Activated T-helper 17 cell treated with anti-CD3 and anti-CD28 coated beads, Interleukin-2, amount 50 U/mL, for 72 hours (primary cell): ENCODE results near the gene KCNE3. TPM values are rescaled to one million over a fixed set of nuclear protein-coding genes. Genes with fewer than 3 reads are reported as not detected.

Experiments used
- ATAC-seq: fragments of 150-1000 bp; cut with Tn5 transposase; replicated peaks from 2 replicates; pipeline ENCODE4 v1.10.0; 2021; ENCODE audit warnings: mild to moderate bottlenecking, moderate library complexity
- H3K27ac Mint-ChIP-seq: one replicate; pipeline ENCODE4 v1.8.0; 2022; ENCODE audit warnings: mixed read lengths
- H3K27me3 Mint-ChIP-seq: one replicate; pipeline ENCODE4 v1.8.0; 2022; ENCODE audit warnings: mixed read lengths
- H3K36me3 Mint-ChIP-seq: one replicate; pipeline ENCODE4 v1.8.0; 2022; ENCODE audit warnings: low read depth, mild to moderate bottlenecking, mixed read lengths
- H3K4me1 Mint-ChIP-seq: one replicate; pipeline ENCODE4 v1.8.0; 2022; ENCODE audit warnings: mixed read lengths
- H3K4me3 Mint-ChIP-seq: one replicate; pipeline ENCODE4 v1.8.0; 2022; ENCODE audit warnings: mild to moderate bottlenecking, mixed read lengths
- H3K9me3 Mint-ChIP-seq: one replicate; pipeline ENCODE4 v1.8.0; 2022; ENCODE audit warnings: mixed read lengths
- total RNA-seq, 2 donors: library from RNA; stranded (reverse); gene quantifications; one replicate each; pipeline ENCODE4 v1.2.3, GENCODE V29; 2022

KCNE3 gene, protein sequence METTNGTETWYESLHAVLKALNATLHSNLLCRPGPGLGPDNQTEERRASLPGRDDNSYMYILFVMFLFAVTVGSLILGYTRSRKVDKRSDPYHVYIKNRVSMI
- total RNA-seq, result not detected

DNA sequence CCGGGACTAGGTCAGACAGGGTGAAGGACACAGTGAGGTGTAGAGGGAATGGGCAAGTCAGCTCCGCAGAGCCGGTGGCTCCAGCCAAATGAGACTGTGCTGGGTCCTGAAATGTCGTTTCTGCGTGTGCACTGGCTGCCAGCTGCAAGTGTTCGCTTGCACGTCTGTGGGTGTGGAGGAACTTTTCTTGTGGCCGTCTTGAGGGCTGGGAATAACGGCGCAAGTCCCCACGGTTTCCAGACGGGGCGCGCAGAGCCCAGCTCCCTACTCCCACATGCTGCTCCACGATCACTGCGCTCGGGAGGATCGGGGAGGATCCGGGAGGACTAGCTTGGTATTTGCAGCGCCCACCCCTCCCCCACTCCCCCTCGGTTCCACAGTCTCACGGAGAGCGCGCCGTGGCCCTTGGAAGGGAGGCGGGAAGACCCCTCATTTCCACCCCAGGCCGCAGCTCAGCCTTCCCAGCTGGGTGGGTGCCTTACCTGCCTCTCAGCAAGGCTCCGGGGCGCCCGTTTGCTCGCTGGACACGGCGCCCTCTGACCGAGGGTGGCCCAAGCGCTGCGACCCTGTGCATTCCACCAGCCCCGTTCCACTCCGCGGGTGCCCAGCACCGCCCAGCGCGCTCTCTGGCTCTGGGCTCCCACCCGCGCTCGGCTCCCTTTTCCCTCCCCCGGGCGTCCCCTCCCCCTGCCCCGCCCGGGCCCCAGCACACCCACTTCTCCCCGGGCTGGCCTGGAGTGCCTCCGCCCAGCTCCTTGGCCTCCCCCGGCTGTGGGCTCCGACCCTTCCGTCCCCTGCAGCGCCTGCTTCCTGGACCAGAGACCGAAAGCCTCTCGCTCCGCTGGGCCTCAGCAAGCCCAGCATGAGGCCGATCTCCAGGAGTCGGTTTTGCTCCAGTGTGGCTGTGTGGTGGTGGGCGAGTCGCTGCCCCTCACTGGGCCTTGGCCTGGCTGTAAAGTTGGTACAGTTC, at the start of gene KCNE3:
Gene KCNE3, minus strand, starts transcription at position 634 of the 970 bp plus-strand sequence. CDS start 9,986 bp downstream, outside the sequence.
- no peaks in the 10 kb centered on the region for H3K9me3 Mint-ChIP-seq
- ATAC-seq, result no peak
- peaks cover 44% of the 10 kb centered on the region for H3K27me3 Mint-ChIP-seq
- no peak within 1 kb of the TSS for H3K4me3 Mint-ChIP-seq
- no peak within 1 kb of the TSS for H3K27ac Mint-ChIP-seq
- H3K4me1 Mint-ChIP-seq, result peaks cover 3% of the 10 kb centered on the region
- no peaks in the 10 kb centered on the region for H3K36me3 Mint-ChIP-seq

DNA sequence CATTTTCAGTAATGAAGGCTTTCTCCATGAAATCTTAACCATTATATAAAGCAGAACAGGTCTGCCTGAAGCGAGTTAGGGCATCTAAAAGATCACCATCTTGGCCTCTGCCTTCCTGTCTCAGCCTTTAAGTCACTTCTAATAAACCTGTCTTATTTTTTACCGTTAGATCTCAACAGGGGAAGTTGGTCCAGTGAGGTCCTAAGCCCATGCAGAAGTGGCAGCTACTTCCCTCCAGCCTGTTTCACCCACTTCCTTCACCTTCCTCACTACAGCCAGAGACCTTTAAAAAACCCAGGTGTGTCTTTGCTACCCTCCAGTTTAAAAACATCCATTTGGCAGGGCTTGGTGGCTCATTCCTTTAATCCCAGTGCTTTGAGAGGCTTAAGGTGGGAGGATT, 40.2 kb upstream of the KCNE3 start:
- H3K27me3 Mint-ChIP-seq, result peaks cover 3% of the 10 kb centered on the region
- no peak overlapping the region for H3K27ac Mint-ChIP-seq
- no peaks in the 10 kb centered on the region for H3K4me1 Mint-ChIP-seq
- no peak for ATAC-seq
- no peaks in the 10 kb centered on the region for H3K9me3 Mint-ChIP-seq
- H3K4me3 Mint-ChIP-seq, result no peak overlapping the region
- no peaks in the 10 kb centered on the region for H3K36me3 Mint-ChIP-seq

DNA sequence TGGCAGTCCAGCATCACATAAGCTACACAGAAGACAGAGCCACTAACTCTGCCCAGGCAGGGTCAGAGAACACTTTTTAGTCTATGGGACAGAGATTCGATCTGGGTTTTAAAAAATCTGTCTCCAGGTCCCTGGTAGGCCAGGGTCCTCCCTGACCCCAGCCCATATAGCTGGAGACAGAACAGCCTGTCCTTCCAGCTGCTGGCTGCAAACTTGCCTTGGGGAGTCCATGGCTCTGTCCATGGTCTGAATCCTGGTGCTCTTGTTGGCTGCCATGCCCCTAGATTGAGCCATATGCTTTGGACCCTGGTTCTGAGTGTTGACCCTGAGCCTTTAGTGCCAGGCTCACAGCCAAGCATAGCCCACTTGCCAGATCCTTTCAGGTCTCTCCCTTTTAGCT, 39.5 kb upstream of the KCNE3 start:
- no peak for ATAC-seq
- H3K27me3 Mint-ChIP-seq, result no peaks in the 10 kb centered on the region
- no peaks in the 10 kb centered on the region for H3K36me3 Mint-ChIP-seq
- no peak overlapping the region for H3K27ac Mint-ChIP-seq
- no peak overlapping the region for H3K4me3 Mint-ChIP-seq
- no peaks in the 10 kb centered on the region for H3K9me3 Mint-ChIP-seq
- H3K4me1 Mint-ChIP-seq, result no peaks in the 10 kb centered on the region

DNA sequence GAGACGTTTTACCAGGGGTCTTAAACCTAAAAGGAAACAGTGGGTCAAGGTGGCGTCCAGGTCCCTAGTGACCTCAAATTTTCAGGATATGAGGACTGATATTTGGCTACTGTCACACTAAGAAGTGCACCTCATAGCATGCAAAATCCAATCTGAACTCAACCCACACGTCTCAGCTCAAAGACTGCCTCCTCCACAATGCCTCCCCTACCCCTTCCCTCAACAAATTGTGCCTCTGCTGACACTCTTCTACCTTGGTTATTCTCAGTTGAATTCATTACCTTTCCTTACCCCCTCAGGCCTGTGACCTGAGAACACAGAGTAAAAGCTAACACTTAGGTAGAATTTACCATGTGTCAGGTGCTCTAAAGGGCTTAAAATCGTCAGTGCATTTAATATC, 38.6 kb upstream of the KCNE3 start:
- no peak for ATAC-seq
- Mint-ChIP-seq H3K27me3 (no peaks in the 10 kb centered on the region), H3K36me3 (no peaks in the 10 kb centered on the region), H3K4me1 (no peaks in the 10 kb centered on the region), H3K27ac (no peak overlapping the region), H3K4me3 (no peak overlapping the region), H3K9me3 (no peaks in the 10 kb centered on the region)

DNA sequence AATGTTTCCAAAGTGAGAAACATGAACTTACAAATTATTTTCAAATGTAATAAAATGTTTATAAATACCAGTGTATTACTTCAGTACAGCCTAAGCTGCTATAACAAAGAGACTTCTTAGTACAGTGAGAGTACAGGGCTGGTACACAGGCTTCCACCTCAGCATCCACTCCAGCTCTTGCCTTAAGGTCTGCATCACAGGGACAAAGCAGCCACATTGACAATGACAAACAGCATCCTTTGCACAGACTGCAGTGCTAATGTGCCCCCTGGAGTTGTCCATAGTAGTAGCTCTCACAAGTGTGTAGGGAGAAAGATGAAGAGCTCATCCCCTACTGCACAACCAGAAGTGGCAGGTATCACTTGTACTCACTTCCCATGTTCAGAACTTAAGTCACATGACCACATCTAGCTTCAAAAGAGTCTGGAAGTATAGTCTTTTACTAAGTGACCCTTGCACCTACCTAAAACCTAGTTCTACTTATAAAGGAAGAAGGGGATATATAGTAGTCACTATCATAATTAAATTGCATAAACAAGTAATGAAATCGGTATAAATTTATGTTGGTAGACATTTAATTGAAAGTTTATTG, 36.8 kb upstream of the KCNE3 start:
- Mint-ChIP-seq H3K4me3 (no peak overlapping the region), H3K4me1 (no peaks in the 10 kb centered on the region), H3K27me3 (no peaks in the 10 kb centered on the region), H3K9me3 (no peaks in the 10 kb centered on the region), H3K36me3 (no peaks in the 10 kb centered on the region), H3K27ac (no peak overlapping the region)
- no peak for ATAC-seq

DNA sequence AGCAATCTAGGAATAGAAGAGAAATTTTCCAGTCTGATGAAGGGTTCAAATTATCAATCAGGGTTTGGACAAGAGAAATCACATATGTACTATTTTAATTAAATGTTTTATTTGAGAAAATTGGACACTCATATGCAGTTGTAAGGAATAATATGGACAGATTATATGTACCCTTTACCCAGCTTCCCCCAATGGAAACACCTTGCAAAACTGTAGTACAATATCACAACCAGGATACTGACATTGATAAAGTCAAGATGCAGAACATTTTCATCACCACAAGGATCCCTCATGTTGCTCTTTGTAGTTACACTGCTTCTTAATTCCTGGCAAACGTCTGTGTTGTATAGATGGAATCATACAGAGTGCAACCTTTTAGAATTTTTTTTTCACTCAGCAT, 27.6 kb upstream of the KCNE3 start:
- no peak for ATAC-seq
- Mint-ChIP-seq H3K27me3 (no peaks in the 10 kb centered on the region), H3K4me3 (no peak overlapping the region), H3K4me1 (peaks cover 17% of the 10 kb centered on the region), H3K27ac (no peak overlapping the region), H3K36me3 (no peaks in the 10 kb centered on the region), H3K9me3 (no peaks in the 10 kb centered on the region)

DNA sequence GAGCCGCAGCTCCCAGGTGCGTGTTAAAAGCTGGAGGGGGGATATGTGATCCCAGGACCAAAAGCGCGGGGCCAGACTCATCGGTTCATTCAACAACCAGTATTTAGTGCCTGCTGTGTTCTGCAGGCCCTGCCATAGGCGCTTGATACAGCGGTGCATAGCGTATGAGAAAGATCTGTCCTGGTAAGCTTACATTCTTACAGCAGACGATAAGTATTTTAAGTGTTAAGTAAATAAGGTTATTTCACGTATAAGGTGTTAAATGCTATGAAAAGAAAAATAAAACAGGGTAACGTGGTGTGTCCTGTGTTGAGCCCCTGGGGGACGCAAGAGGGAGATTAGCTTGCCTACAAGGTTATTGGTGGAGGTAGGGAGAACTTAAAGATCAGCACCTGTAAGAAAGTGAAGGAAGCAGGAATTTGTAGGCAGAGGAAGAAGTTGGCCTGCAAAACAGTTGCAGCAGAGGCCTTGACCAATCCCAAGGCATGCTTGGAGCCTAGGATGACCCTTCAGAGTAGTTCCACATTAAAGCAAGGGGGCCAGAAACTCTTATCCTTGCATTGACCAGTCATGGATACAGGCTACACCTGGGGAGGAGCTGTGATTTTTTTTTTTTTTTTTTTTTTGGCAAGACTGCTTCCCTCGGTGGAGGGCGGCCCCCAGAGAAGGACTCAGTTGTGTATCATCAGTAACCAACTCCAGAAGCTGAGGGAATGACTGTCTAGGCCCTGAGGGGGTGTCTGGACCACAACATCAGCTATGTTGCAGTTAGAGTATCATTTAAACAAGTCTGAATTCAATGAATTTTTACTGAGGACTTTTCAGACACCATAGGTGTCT, 26.7 kb upstream of the KCNE3 start:
- Mint-ChIP-seq H3K36me3 (no peaks in the 10 kb centered on the region), H3K4me1 (peaks cover 17% of the 10 kb centered on the region), H3K4me3 (peak overlapping the region; percentile 90), H3K27me3 (no peaks in the 10 kb centered on the region), H3K9me3 (no peaks in the 10 kb centered on the region), H3K27ac (peak overlapping the region; percentile 86)
- ATAC-seq, result no peak

DNA sequence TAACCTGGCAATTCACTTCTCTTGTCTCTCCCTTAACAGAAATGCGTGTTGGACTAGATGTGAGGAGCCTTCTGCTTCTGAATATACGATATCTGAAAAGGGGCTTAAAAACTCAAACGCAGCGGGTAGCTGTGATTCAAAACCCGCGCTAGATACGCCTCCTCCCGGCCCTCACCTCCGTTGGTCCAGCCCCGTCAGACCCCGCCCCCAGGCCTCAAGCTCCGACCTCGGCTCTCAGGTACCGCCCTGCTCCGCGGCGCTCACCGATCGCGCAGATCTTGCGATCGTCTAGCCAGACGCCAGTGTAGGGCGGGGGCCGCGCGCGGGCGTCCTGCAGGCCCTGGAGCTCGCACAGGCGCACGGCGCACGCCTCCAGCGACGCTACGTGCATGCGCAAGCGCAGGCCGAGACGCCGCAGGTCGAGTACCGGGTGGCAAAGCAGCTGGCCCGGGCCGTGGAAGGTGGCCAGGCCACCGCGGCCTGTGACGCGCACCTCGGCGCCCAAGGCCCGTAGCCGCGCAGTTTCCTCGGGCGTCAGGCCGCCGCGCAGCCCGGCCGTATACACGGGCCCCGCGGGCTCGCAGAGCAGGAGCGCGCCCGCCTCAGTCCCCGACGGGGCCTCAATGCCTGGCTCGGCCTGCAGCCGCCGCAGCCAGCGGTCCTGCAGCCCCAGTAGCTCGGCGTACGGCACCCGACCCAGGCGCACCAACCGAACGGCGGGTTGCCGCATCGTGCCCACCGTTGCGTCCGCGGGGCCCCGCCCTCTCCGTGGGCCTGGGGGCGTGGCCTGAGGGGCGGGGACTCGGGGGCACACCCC, 25.8 kb upstream of the KCNE3 start, which contains the start of gene LIPT2:
Gene LIPT2, minus strand, starts transcription at position 751 of the 817 bp plus-strand sequence. Its CDS starts 21 bp downstream, at position 730.
- Mint-ChIP-seq H3K36me3 (no peaks in the 10 kb centered on the region), H3K4me1 (peaks cover 17% of the 10 kb centered on the region), H3K27me3 (no peaks in the 10 kb centered on the region), H3K4me3 (peak within 1 kb of the TSS; percentile 90), H3K27ac (peak within 1 kb of the TSS; percentile 87), H3K9me3 (no peaks in the 10 kb centered on the region)
- peak; percentile 97 for ATAC-seq

DNA sequence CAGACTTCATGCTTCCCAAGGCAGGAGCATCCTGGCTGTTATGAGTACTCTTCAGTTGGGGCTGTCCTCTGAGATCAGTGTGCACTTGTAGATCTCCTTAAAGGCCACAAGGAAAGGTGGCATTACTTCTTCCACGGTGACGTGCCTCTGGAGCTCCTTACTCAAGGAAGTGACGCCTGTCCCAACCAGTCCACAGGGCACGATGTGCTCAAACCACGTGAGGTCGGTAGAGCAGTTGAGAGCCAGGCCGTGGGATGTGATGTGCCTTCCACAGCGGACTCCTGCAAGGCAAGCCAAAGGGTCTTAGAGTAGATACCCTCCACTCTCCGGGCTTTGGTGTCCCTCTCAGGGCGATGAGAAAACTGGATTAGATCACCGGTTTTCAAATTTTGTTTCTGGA, 24.7 kb upstream of the KCNE3 start:
- Mint-ChIP-seq H3K9me3 (no peaks in the 10 kb centered on the region), H3K27ac (peak overlapping the region; percentile 87), H3K4me1 (peaks cover 19% of the 10 kb centered on the region), H3K36me3 (no peaks in the 10 kb centered on the region), H3K27me3 (no peaks in the 10 kb centered on the region), H3K4me3 (peak overlapping the region; percentile 90)
- ATAC-seq, result no peak

DNA sequence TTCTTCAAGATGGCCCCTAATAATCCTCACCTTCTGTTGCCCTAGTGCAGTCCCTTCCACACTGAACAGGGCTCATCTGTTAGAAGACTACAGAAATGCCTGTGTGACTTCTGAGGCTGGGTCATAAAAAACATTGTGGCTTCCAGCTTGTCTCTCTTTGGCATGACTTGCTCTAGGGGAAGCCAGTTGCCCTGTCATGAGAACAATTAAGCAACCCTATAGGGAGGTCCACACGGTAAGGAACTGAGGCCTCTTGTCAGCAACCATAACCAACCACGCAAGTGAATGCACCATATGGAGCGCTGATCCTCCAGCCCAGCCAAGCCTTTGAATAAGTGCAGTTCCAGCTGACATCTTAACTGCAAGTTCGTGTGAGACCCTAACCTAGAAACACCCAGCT, 23.6 kb upstream of the KCNE3 start:
- no peak for ATAC-seq
- no peaks in the 10 kb centered on the region for H3K27me3 Mint-ChIP-seq
- no peaks in the 10 kb centered on the region for H3K9me3 Mint-ChIP-seq
- H3K4me1 Mint-ChIP-seq, result peaks cover 20% of the 10 kb centered on the region
- H3K36me3 Mint-ChIP-seq, result no peaks in the 10 kb centered on the region
- H3K4me3 Mint-ChIP-seq, result no peak overlapping the region
- H3K27ac Mint-ChIP-seq, result peak overlapping the region; percentile 87

DNA sequence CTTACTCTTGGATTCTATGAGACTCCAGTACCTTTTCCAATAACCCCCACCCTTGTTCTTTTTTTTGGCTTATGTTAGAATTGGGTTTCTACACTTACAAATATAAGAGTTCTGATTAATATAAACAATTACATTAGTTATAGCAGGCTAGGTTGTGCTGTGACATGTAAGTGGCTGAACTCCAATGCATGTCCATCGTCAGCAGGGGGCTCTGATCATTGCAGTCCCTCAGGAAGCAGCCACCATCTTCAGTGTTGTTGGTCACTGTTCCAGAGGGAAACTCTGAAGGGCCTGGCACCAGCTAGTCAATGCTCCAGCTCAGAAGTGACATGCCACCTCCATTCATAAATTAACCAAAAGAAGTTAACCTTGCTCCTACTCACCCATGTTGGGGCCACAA, 20.5 kb upstream of the KCNE3 start:
- H3K27me3 Mint-ChIP-seq, result no peaks in the 10 kb centered on the region
- peaks cover 12% of the 10 kb centered on the region for H3K4me1 Mint-ChIP-seq
- H3K4me3 Mint-ChIP-seq, result no peak overlapping the region
- H3K9me3 Mint-ChIP-seq, result no peaks in the 10 kb centered on the region
- H3K27ac Mint-ChIP-seq, result peak overlapping the region; percentile 2
- no peaks in the 10 kb centered on the region for H3K36me3 Mint-ChIP-seq
- ATAC-seq, result no peak

DNA sequence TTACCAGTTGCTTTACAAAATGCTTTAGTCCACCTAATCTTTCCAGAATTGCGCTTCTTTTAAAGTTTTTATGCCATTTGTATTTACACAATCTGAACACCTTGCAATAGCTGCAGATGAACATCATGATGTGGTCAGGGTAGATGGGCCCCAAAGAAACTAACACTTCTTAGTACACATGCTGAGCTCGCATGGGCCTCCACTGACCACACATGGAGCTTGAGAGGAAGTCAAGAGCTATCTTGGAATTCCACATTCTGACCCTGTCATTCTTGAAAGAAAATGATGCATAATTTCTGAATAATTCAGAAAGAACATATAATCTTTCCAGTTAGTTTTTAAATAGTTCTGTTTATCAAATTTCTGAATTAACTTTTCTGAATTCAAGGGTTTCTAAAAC, 18.5 kb upstream of the KCNE3 start:
- no peaks in the 10 kb centered on the region for H3K27me3 Mint-ChIP-seq
- H3K4me3 Mint-ChIP-seq, result no peak overlapping the region
- peaks cover 3% of the 10 kb centered on the region for H3K4me1 Mint-ChIP-seq
- no peaks in the 10 kb centered on the region for H3K36me3 Mint-ChIP-seq
- H3K27ac Mint-ChIP-seq, result no peak overlapping the region
- H3K9me3 Mint-ChIP-seq, result no peaks in the 10 kb centered on the region
- no peak for ATAC-seq

DNA sequence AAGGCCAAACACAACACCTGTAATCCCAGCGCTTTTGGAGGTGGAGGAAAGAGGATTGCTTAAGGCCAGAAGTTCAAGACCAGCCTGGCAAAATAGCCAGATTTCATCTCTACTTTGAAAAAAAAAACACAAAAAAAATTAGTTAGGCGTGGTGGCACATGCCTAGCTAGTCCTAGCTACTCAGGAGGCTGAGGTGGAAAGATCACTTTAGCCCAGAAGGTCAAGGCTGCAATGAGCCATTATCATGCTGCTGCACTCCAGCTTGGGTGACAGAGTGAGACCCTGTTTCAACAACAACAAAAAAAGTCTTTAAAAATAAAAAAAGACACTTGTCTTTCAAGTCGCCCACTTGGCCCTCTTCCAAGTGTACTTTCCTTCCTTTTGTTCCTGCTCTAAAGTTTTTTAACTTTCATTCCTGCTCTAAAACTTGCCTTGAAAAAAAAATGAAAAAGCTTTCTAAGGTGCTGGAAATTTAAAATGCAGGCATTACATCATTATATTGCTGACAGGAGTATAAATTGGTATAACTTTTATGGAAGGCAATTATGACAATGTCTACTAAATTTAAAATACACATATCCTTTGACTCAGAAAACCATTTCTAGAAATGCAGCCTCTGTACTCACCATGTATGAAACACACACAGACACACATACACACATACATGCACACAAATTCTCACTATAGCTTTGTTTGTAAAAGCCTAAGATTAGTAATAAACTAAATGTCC, 13.5 kb upstream of the KCNE3 start:
- no peaks in the 10 kb centered on the region for H3K36me3 Mint-ChIP-seq
- no peak overlapping the region for H3K27ac Mint-ChIP-seq
- no peak for ATAC-seq

More for the DNA sequence above, 13.5 kb upstream of the KCNE3 start:
- no peak overlapping the region for H3K4me3 Mint-ChIP-seq
- H3K27me3 Mint-ChIP-seq, result no peaks in the 10 kb centered on the region
- H3K4me1 Mint-ChIP-seq, result no peaks in the 10 kb centered on the region
- no peaks in the 10 kb centered on the region for H3K9me3 Mint-ChIP-seq
